ENCODE data around the gene AFAP1.

DNA sequence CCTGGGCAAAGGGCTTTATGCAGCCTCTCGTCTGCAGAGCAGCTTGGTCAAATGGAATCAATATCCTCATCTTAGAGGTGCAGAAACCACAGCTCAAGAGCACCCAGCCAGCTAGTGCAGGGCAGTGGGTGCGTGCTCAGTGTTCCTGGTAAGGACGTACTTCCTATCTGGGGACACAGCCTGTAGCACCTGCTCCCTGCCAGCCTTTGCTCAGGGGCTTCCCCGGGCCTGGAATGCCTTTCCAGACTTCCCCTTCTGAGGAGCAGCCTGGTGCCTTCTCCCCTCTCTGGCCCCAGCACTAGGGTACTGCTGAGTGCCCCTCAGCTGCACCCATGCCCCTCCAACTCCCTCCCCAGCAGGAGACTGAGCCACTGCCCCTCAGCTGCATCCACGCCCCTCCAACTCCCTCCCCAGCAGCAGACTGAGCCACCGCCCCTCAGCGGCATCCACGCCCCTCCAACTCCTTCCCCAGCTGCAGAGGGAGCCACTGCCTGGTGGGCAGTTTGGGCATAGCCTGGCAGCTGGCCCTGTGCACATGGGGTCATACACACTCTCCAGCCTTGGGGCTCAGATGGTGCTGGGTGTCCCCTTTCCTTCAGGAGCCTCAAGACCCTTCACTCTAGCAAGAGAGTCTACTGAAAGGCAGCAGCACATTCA, 42.2 kb upstream of the AFAP1 start:
- TF ChIP-seq, protein P1, sequence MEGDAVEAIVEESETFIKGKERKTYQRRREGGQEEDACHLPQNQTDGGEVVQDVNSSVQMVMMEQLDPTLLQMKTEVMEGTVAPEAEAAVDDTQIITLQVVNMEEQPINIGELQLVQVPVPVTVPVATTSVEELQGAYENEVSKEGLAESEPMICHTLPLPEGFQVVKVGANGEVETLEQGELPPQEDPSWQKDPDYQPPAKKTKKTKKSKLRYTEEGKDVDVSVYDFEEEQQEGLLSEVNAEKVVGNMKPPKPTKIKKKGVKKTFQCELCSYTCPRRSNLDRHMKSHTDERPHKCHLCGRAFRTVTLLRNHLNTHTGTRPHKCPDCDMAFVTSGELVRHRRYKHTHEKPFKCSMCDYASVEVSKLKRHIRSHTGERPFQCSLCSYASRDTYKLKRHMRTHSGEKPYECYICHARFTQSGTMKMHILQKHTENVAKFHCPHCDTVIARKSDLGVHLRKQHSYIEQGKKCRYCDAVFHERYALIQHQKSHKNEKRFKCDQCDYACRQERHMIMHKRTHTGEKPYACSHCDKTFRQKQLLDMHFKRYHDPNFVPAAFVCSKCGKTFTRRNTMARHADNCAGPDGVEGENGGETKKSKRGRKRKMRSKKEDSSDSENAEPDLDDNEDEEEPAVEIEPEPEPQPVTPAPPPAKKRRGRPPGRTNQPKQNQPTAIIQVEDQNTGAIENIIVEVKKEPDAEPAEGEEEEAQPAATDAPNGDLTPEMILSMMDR (IDR thresholded peaks at IDR 0.05; ENCODE audit: control extremely low read depth in 1 of 3, insufficient read depth in 1 of 3, low read depth in 1 of 3, low read length in 3 of 3) = no peak
- TF ChIP-seq EZH2 (IDR thresholded peaks at IDR 0.05; ENCODE audit: low read depth, low read length, severe bottlenecking) (no peak), EP300 (IDR thresholded peaks at IDR 0.05; ENCODE audit: borderline replicate concordance in 1 of 2, low read depth in 2 of 2, low read length in 2 of 2) (no peak), CBX5 (IDR thresholded peaks at IDR 0.05; ENCODE audit: low read depth, low read length) (no peak), CHD2 (IDR thresholded peaks at IDR 0.05; ENCODE audit: low read length) (no peak), POLR2AphosphoS5 (IDR thresholded peaks at IDR 0.05; ENCODE audit: low read depth, low read length) (no peak), SIX5 (IDR thresholded peaks at IDR 0.05; ENCODE audit: low read depth, low read length) (no peak), JUND (IDR thresholded peaks at IDR 0.05; ENCODE audit: low read length) (no peak), EGR1 (IDR thresholded peaks at IDR 0.05; ENCODE audit: borderline replicate concordance, low read depth, low read length) (no peak), SIN3A (conservative IDR thresholded peaks at IDR 0.05 in 1 of 2, IDR thresholded peaks at IDR 0.05 in 1 of 2; ENCODE audit: low read depth in 1 of 2, low read length in 2 of 2) (no peak), POLR2A (IDR thresholded peaks at IDR 0.05; ENCODE audit: control extremely low read depth in 1 of 2, low read depth in 2 of 2, low read length in 2 of 2) (no peak), NRF1 (IDR thresholded peaks at IDR 0.05; ENCODE audit: low read depth, low read length) (no peak)

Data from H1 (cell line).